VCaP (cell line): Measurements from ENCODE around the gene RUNX2.

ENCODE experiments used
- H3K27ac ChIP-seq: fragments of 450-650 bp; 2 replicates; pipeline ENCODE4 v1.5.1; 2017
- TF ChIP-seq, protein P1 (sequence below): fragments of 450-650 bp; conservative IDR thresholded peaks from 2 replicates; pipeline ENCODE4 v1.5.1; 2017; ENCODE audit warnings: mild to moderate bottlenecking, moderate library complexity

The RUNX2 gene

GRCh38 chr6:45441851-45442453, 113.8 kb downstream of the RUNX2 start:
- no peak overlapping the region for H3K27ac ChIP-seq
- TF ChIP-seq, protein P1, sequence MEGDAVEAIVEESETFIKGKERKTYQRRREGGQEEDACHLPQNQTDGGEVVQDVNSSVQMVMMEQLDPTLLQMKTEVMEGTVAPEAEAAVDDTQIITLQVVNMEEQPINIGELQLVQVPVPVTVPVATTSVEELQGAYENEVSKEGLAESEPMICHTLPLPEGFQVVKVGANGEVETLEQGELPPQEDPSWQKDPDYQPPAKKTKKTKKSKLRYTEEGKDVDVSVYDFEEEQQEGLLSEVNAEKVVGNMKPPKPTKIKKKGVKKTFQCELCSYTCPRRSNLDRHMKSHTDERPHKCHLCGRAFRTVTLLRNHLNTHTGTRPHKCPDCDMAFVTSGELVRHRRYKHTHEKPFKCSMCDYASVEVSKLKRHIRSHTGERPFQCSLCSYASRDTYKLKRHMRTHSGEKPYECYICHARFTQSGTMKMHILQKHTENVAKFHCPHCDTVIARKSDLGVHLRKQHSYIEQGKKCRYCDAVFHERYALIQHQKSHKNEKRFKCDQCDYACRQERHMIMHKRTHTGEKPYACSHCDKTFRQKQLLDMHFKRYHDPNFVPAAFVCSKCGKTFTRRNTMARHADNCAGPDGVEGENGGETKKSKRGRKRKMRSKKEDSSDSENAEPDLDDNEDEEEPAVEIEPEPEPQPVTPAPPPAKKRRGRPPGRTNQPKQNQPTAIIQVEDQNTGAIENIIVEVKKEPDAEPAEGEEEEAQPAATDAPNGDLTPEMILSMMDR: no peak

- TF ChIP-seq, protein P1: no peak
- H3K27ac ChIP-seq: no peak overlapping the region
Measured at GRCh38 chr6:45442716-45443115, 114.6 kb downstream of the RUNX2 start.

GRCh38 chr6:45445364-45445748, 117.2 kb downstream of the RUNX2 start:
- TF ChIP-seq, protein P1: no peak
- peak overlapping the region; percentile 60 for H3K27ac ChIP-seq

GRCh38 chr6:45445749-45446549, 117.8 kb downstream of the RUNX2 start:
- TF ChIP-seq, protein P1: no peak
- H3K27ac ChIP-seq: peak overlapping the region; percentile 60

GRCh38 chr6:45447005-45447404, 118.9 kb downstream of the RUNX2 start:
- H3K27ac ChIP-seq: no peak overlapping the region
- TF ChIP-seq, protein P1: no peak

DNA sequence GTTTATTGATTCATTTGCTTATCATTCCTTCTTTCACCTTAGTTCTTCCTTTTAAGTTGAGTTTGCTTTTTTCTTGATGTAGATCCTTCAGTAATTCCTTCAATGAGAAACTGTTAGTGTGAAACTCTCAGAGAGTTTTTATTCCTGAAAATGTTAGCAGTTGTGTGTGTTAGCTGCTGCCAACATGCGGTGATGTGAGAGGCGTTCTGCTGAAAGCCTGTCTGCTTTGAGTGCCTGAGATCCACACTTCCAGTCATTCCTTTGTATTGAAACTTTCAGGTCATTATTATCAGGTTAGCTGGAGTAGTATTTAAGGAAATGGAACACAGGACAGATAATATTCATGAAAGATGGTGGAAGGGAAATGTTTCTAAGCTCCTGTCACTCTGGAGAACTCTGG, 119.6 kb downstream of the RUNX2 start:
- H3K27ac ChIP-seq: no peak overlapping the region
- TF ChIP-seq, protein P1: no peak

GRCh38 chr6:45448417-45449389, 120.6 kb downstream of the RUNX2 start:
- no peak overlapping the region for H3K27ac ChIP-seq

More at GRCh38 chr6:45448417-45449389, 120.6 kb downstream of the RUNX2 start:
- TF ChIP-seq, protein P1: no peak
